ENCODE measurements around the gene SLX9. TPM values are rescaled to one million over a fixed set of nuclear protein-coding genes. Genes with fewer than 3 reads are reported as not detected.
"Not testable (repeated sequence)": the region's sequence is repeated elsewhere in the genome, so short reads cannot be mapped to it uniquely, and the experiment has no call there.

The SLX9 gene
- total RNA-seq, 1 donor, result 14.3 TPM

DNA sequence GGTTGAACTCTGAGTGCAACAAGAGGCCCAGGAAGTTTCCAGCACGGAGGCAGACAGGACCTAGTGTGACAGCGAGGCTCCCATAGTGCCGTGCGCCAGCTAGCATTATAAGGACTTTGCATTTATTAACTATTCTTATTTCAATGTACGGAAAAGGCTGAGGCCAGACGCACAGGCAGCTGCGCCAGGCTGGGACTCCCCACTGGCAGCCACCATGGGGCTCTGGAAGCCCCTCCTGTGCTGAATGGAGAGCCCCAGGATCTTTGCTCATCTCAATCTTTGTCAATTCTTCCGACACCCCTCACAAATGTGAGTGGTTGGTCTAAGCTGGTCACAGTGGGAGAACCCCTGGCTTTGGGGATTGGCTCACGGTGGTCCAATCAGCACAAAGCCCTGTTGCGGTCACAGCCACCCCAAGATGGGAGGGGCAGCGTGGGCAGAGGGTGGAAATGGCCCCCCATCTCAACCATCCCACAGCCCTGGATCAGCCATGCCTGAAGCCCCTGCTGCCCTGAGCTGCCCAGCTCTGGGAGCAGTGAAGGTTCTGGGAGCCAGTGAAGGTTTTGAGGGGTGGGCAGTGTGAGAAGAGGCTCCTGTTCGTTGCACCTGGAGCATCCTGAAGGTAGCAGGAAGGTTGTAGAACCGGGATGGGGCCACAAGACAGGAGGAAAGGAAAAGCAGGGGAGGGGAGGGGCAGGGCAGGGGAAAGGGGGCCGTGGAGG lies 75.1 kb downstream of the SLX9 start:
- no peak for DNase-seq (ENCODE audit: low read depth in 2 of 3, low spot score in 2 of 3)

GRCh38 chr21:45015469-45015860 lies 75.6 kb downstream of the SLX9 start:
- DNase-seq (ENCODE audit: low read depth in 2 of 3, low spot score in 2 of 3), result no peak

DNA sequence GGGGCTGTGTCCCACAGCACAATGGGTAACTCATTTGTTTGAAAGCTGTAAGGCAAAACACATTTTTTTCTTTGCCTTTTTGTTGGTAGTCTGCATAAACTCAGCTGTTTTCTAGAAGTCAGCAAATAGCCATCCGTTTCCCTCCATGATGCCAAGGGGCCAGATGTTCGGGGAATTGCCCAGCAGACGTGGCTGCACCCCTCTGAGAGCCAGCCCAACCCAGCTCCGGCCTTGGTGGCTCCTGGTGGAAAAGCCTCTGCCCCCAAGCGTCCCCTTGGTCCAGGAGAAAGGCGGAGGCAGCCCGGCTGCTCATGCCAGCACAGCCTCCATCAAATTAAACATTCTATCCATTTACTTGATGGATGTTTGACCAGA lies 76.2 kb downstream of the SLX9 start:
- DNase-seq (ENCODE audit: low read depth in 2 of 3, low spot score in 2 of 3), result no peak

DNA sequence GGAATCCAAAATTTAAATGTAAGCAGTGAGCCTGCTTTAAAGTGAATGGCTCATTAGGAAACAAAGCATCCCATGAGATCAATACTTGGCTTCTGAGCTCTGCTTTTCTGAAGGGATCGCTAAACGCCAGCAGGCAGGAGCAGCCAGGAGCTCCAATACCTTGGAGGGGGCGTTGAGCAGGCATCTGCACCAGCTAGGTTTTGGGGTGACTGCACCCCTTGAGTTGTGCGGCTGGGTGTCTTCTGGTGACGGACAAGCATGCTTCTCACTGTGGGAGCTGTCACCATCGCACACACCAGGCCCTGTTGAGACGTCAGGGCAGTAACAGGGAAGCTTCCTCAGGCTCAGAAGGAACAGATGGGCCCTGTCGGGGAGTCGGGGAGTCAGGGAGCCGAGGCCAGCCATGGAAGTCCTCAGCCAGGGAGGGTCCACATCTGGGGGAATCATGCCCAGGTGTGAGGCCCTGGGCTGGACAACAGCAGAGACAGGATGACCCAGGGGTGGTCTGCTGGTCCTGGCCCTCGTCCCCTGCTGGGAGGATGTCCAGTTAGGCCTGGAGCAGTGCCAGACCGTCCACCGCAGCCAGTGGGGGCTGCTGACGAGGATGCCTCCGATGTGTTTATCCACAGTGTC lies 76.7 kb downstream of the SLX9 start:
- no peak for DNase-seq (ENCODE audit: low read depth in 2 of 3, low spot score in 2 of 3)

- DNase-seq (ENCODE audit: low read depth in 2 of 3, low spot score in 2 of 3), result peak in 1 of 3 donors; percentile 10
These were observed 77.5 kb downstream of the SLX9 start for GRCh38 chr21:45017039-45017960.

DNA sequence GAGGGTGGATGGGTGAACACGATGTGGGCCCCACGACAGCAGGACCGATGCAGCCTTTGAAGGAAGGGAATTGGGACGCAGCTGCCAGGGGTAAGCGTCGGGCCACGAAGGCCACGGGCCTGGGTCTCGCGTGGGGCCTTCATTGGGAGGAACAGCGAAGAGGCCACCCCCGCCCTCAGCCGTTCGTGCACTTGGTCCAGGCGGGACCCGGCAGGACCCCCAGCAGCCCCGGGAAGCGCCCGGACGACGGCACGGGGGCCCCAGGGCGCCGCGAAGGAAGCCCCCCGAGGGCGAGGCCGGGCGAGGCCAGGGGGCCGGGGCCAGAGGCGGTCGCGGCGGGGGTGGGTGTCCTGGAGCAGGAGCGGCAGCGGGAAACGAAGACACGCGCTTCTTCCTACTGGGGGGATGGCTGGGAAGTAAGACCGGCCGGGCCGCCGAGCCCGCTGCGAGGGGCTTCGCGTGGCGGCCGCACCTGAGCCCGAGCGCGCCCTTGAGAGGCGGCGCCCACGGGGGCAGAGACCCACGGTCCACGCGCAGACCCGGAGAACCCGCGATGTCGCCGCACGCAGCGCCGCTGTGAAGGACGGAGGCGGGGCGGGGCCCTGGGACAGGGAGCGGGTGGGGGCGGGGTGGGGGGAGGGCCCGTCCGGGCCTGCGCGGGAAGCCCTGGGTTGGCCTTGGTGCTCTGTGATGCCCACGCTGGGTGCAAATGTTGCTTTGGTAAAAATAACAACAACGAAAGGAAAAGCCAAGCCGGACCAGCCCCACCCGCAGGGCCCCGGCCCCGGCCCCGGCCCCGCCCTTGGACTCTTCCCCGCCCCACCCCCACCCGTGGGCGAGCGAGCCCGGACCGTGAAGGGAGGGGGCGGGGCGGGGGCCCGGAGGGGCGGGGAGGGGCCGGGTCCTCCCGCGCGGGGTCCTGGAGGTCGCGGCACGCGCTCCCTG lies 78.6 kb downstream of the SLX9 start:
- DNase-seq (ENCODE audit: low read depth in 2 of 3, low spot score in 2 of 3), result no peak

- no peak for DNase-seq (ENCODE audit: low read depth in 2 of 3, low spot score in 2 of 3)
These were observed 79.5 kb downstream of the SLX9 start for GRCh38 chr21:45019076-45019886.

GRCh38 chr21:45019887-45020537 lies 80.2 kb downstream of the SLX9 start:
- no peak for DNase-seq (ENCODE audit: low read depth in 2 of 3, low spot score in 2 of 3)

DNA sequence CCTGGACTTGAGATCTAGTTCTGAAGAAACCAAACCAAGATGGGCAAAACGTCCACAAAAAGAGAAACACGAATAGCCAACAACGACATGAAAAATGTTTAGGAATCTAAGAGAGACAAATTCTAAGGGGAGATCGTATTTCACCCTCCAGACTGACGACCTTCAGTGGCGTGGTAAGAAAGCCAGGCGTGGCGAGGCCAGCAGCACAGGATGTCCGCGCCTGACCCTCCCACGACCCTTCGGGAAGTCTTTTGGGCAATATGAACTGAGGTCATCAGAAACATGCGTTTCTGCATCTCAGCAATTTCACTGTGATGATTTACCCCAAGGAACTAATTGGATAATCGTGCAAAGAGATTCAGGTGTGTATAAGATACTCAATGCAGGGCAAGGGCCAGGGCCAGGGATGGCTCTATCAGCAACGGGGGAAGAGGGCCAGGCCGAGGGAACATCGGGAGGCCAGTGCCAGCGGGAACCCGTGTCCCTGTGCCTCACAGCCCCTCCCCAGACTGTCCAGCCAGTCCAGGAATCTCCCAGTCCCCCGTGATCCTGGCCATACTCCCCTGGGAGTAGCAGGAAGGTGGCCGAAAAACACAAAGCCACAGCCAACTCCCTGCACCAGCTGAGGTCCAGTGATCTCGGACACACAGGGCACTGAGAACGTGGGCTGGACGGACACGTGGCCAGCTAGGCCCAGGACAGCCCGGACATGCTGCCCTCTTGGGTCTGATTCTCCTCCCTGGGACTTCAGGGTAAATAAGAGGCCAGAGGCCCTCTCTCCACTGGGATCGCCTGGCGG lies 81.0 kb downstream of the SLX9 start:
- no peak for DNase-seq (ENCODE audit: low read depth in 2 of 3, low spot score in 2 of 3)

DNA sequence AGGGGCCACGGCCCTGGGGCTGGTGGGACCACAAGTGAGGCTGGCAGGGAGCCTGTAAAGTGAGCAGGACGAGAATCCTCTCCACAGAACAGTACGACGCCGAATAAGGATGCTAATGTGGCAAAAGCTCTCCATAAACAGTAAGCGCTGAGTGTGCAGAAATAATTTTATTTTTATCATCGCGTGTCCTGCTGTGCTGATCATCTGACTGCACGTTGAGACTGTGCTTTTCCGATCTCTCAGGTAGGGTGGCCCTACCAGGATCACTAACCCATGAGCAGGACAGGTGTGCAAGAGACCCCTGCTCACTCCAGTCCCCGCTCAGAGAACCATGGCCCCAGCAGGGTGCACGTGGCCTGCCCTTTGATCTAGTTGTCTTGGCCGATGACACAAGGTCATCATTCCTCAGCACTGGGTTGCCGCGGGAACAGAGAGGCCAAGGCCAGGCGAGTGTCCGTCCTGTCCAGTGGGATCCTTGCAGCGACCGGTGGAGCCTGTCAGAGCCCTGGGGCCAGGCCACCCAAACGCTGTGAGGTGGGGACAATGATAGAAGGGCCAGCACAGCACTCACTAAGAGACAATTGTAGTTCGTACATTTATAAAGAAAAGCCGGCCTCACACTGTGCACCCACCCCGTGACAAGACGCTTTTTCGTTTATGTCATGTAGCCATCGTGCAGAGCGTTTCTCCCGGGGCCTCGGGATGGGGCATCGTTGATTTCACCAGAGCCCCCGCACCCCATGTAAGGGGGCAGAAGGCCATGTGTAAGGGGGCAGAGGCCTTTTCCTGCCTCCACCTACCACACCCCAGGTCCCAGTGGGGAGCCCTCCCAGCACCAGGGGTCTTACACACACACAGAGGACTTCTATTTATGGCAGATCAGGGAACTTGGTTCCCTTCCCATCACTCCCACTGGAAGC lies 81.9 kb downstream of the SLX9 start:
- no peak for DNase-seq (ENCODE audit: low read depth in 2 of 3, low spot score in 2 of 3)

GRCh38 chr21:45022348-45022675 lies 82.5 kb downstream of the SLX9 start:
- no peak for DNase-seq (ENCODE audit: low read depth in 2 of 3, low spot score in 2 of 3)

GRCh38 chr21:45022736-45023135 lies 82.9 kb downstream of the SLX9 start:
- no peak for DNase-seq (ENCODE audit: low read depth in 2 of 3, low spot score in 2 of 3)

DNA sequence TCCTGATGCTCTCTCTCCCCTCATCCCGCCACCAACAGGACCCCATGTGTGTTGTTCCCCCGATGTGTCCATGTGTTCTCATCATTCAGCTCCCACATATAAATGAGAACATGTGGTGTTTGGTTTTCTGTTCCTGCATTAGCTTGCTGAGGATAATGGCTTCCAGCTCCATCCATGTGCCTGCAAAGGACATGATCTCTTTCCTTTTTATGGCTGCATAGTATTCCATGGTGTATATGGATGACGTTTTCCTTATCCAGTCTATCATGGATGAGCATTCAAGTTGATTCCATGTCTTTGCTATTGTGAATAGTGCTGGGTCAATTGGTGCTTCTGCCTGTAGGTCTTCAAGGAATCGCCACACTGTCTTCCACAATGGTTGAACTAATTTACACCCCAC lies 84.7 kb downstream of the SLX9 start:
- not testable (repeated sequence) for DNase-seq (ENCODE audit: low read depth in 2 of 3, low spot score in 2 of 3)

- no peak for DNase-seq (ENCODE audit: low read depth in 2 of 3, low spot score in 2 of 3)
These were observed 86.4 kb downstream of the SLX9 start for GRCh38 chr21:45026066-45026745.

All from hematopoietic multipotent progenitor cell (in vitro differentiated cells).